ENCODE measurements around the gene ALOX12B. TPM values are rescaled to one million over a fixed set of nuclear protein-coding genes. Genes with fewer than 3 reads are reported as not detected.
"Not testable (repeated sequence)": the region's sequence is repeated elsewhere in the genome, so short reads cannot be mapped to it uniquely, and the experiment has no call there.

The ALOX12B gene
- polyA plus RNA-seq, 4 donors, result 0.65 to 0.99 (median 0.75) TPM

DNA sequence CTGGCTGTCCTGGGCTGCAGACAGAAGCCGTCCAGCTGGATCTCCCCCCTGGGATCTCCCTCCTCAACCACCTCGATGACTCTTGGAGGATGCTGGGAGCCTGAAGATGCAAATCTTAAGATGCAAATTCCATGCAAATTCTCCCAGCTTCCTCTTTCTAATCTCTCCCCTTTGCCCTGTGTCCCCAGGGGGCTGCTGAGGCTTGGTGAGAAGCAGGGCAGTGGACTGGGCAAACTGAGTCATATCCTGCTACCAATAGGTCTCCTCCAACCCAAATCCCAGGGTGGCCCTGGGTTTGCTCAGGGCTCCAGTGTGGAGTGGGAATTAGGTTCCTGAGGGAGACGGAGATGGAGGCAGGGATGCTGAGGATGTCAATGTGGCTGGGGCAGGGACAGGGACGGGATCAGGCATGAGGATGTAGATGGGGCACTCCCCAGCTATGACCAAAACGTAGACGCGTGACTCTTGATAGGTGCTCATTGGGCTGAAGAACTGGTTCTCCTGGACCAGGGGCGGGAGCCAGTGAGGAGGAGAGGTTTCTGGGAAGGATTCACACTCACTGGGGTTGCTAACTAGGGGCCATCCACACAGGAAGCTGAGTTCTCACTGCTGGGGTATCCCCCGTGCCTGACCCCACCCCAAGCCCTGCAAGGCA is 3.6 kb upstream of the ALOX12B start:
- no peak for DNase-seq (ENCODE audit: low read depth in 4 of 4, low spot score in 2 of 4)

DNA sequence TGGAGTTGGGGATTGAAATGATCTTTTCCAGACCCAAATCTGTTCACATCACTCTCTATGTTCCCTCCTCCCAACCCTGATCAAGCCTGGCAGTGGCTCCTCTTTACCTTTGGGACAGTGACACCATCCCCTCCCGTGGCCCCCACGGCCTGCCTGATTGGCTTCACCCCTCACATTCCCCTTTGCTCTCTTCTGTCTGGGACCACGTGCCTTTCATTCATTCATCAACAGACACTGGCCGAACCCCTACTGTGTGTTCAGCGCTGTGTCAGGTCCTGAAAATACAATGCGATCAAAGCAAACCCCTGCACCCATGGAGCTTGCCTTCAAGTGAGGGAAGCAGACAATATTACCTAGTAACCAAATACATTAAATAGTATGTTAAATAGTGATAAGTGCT is 2.2 kb upstream of the ALOX12B start:
- DNase-seq (ENCODE audit: low read depth in 4 of 4, low spot score in 2 of 4), result no peak

GRCh38 chr17:8087952-8088230 is 375 bp upstream of the ALOX12B start:
- DNase-seq (ENCODE audit: low read depth in 4 of 4, low spot score in 2 of 4), result no peak

- DNase-seq (ENCODE audit: low read depth in 4 of 4, low spot score in 2 of 4), result no peak
Observed at GRCh38 chr17:8084250-8084649, 3.3 kb downstream of the ALOX12B start.

GRCh38 chr17:8082292-8082691 is 5.2 kb downstream of the ALOX12B start:
- DNase-seq (ENCODE audit: low read depth in 4 of 4, low spot score in 2 of 4), result no peak

GRCh38 chr17:8081876-8082275 is 5.6 kb downstream of the ALOX12B start:
- no peak for DNase-seq (ENCODE audit: low read depth in 4 of 4, low spot score in 2 of 4)

DNA sequence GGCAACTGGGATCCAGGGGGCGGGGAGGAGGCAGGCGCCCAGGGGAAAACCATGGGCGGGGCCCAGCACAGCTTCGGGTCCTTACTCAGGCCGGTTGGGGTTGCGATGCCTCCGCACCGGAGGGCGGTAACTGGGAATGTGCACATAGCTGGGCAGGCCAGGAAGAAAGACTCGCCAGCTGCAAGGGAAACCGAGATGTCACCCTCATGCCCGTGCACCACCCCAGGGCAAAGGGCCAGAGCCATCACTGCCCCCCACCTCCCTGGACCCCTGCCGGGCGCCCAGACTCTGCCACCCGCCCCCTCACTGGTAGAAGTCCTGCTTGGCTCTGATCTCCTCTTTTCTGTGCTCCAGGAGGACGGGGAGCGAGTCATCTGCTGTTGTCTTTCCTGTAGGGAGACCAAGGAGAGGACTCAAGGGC is 6.7 kb downstream of the ALOX12B start:
- DNase-seq (ENCODE audit: low read depth in 4 of 4, low spot score in 2 of 4), result no peak

GRCh38 chr17:8080208-8080798 is 7.2 kb downstream of the ALOX12B start:
- DNase-seq (ENCODE audit: low read depth in 4 of 4, low spot score in 2 of 4), result no peak

DNA sequence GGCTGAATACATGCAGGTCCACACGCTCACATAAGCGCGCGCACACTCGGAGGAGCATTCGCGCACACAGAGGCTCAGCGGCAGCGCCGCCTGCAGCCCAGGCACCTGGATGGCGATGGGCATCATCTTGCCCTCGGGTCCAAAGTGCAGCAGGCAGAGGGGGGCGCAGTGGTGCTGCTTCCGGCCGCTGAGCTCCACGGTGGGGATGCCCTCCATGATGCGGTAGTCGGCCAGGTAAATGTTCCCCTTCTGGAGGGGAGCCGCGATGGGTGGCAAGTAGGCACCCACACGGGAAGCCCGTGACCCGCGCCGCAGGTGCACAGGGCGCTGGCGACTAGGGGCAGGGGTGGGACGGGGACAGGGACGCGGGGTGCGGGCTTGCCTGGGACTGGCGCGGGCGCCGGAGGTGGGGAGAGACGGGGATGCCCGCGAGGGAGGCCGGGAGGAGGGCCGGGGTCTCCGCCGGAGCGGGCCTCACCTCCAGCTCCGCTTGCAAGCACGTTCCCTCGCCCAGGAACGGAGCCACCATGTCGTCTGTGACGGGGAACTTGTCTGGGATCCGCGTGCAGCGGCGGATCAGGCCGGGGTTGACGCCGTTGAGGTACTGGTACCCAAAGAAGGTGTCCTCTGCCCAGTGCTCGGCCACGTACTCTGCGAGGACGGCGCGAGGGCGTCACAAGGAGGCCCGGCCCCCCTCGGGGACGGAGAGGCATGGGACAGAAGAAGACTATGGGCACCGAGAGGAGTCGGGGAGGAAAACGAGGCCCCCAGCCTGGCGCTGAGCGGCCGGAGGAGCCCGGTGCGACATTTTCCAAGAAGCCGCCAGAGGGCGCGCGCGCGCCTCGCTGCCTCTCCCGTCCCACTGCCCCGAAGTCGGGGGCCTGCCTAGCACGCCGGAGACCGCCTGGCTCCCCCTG is 8.0 kb downstream of the ALOX12B start:
- DNase-seq (ENCODE audit: low read depth in 4 of 4, low spot score in 2 of 4), result peak in 2 of 4 donors; percentile 67 to 70

- DNase-seq (ENCODE audit: low read depth in 4 of 4, low spot score in 2 of 4), result not testable (repeated sequence)
Observed at GRCh38 chr17:8077939-8078338, 9.6 kb downstream of the ALOX12B start.

GRCh38 chr17:8076502-8077266 is 10.8 kb downstream of the ALOX12B start:
- no peak for DNase-seq (ENCODE audit: low read depth in 4 of 4, low spot score in 2 of 4)

DNA sequence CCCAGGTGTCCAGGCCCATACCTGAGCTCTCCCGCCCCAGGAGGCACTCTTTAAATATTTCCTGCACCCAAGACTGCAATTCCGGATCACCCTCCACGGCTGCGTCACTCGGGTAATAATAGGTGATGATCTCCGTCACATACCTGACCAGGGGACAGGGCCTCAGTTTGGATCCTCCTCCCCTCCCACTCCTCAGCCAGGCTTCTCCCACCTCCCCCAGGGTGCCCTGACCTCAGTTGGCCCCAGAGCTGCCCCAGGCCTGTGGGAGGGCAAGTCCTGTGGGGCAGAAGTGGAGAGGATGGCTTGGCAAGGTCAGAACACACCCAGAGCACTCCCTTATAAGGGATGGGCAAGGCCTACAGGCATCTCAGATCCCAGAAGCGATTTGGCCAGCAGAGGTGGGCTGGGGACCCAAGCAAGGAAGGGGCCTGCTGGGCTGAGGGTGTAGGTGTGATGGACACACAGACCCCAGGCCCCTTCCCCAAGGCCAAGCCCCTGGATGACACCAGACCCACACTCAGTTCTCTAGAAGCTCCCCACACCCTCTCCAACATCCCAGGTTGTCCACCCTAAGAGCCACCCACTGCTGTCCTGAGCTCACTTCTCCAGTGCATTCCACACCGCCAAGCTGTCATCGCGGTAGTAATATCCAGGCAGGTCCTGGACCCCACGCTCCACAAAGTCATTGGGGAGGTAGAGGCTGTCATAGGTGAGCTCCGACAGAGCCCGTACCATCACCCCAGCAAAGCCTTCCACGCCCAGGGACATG is 11.8 kb downstream of the ALOX12B start:
- no peak for DNase-seq (ENCODE audit: low read depth in 4 of 4, low spot score in 2 of 4)

- no peak for DNase-seq (ENCODE audit: low read depth in 4 of 4, low spot score in 2 of 4)
Observed at GRCh38 chr17:8075081-8075480, 12.4 kb downstream of the ALOX12B start.

- DNase-seq (ENCODE audit: low read depth in 4 of 4, low spot score in 2 of 4), result no peak
Observed at GRCh38 chr17:8074554-8074953, 13.0 kb downstream of the ALOX12B start.

- no peak for DNase-seq (ENCODE audit: low read depth in 4 of 4, low spot score in 2 of 4)
Observed at GRCh38 chr17:8073627-8074484, 13.7 kb downstream of the ALOX12B start.

GRCh38 chr17:8072729-8073461 is 14.6 kb downstream of the ALOX12B start:
- DNase-seq (ENCODE audit: low read depth in 4 of 4, low spot score in 2 of 4), result no peak

- no peak for DNase-seq (ENCODE audit: low read depth in 4 of 4, low spot score in 2 of 4)
Observed at GRCh38 chr17:8072341-8072728, 15.2 kb downstream of the ALOX12B start.

- DNase-seq (ENCODE audit: low read depth in 4 of 4, low spot score in 2 of 4), result no peak
Observed at GRCh38 chr17:8071496-8071895, 16.0 kb downstream of the ALOX12B start.

GRCh38 chr17:8069587-8069860 is 18.0 kb downstream of the ALOX12B start:
- DNase-seq (ENCODE audit: low read depth in 4 of 4, low spot score in 2 of 4), result no peak

Data from left renal cortex interstitium (tissue), 4 donors.